ENCODE results near the gene L3MBTL4.

- no peak for TF ChIP-seq POLR2A (IDR thresholded peaks at IDR 0.05)
- TF ChIP-seq CTCF (IDR thresholded peaks at IDR 0.05): no peak
Observed at GRCh38 chr18:6374935-6375529, 39.7 kb downstream of the L3MBTL4 start.
